GM21529 (cell line): Measurements from ENCODE around the gene MCTP1.

Experiments
- ATAC-seq: cut with Tn5 transposase; IDR thresholded peaks from one replicate; pipeline ENCODE4 v1.9.1; 2021; ENCODE audit not compliant: unreplicated experiment

MCTP1 gene

GRCh38 chr5:94674490-94675382 lies 610.2 kb downstream of the MCTP1 start:
- ATAC-seq: no peak

- ATAC-seq: no peak
Measured at GRCh38 chr5:94672746-94673145, 612.1 kb downstream of the MCTP1 start.

- ATAC-seq: no peak
Measured at GRCh38 chr5:94670726-94671125, 614.2 kb downstream of the MCTP1 start.

- ATAC-seq: no peak
Measured at GRCh38 chr5:94667937-94668336, 617.0 kb downstream of the MCTP1 start.

- ATAC-seq: no peak
Measured at GRCh38 chr5:94661086-94661485, 623.8 kb downstream of the MCTP1 start.

- ATAC-seq: no peak
Measured at GRCh38 chr5:94660506-94660905, 624.4 kb downstream of the MCTP1 start.

- ATAC-seq: no peak
Measured at GRCh38 chr5:94658272-94658671, 626.6 kb downstream of the MCTP1 start.
